GM12801 (cell line): ENCODE results near the gene TTC23.

Source experiments
- CTCF ChIP-seq: IDR thresholded peaks from one replicate; pipeline ENCODE4 v1.5.1; 2011; ENCODE audit warnings: control low read depth; ENCODE audit not compliant: insufficient read length; ENCODE audit errors: extremely low read depth

Gene TTC23

GRCh38 chr15:99127773-99128172, 121.6 kb downstream of the TTC23 start:
- no peak for TF ChIP-seq CTCF

GRCh38 chr15:99126930-99127329, 122.5 kb downstream of the TTC23 start:
- no peak for TF ChIP-seq CTCF

DNA sequence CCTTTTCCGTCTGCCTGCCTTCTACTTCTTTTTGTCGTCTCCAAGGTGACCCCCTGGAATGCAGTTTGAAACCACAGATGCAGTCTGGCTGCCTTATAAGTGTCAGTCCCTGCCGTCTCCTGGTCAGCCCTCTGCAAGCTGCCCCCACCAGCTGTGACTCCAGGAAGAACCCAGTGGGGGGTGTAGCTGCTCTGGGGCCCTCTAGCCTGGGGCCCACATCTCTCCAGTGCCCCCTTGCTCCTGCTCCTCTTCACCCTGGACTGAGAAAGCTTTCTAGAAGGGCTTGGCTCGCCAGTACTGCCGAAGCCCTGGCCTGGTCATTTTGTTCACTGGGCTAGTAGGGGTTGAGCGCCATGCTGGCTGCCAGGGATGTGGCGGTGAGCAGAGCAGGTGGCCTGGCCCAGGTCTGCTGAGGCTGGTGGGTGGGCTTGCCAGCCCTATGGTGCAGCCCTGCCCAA, 123.2 kb downstream of the TTC23 start:
- no peak for TF ChIP-seq CTCF

- no peak for TF ChIP-seq CTCF
Measured at GRCh38 chr15:99125061-99125891, 124.1 kb downstream of the TTC23 start.

DNA sequence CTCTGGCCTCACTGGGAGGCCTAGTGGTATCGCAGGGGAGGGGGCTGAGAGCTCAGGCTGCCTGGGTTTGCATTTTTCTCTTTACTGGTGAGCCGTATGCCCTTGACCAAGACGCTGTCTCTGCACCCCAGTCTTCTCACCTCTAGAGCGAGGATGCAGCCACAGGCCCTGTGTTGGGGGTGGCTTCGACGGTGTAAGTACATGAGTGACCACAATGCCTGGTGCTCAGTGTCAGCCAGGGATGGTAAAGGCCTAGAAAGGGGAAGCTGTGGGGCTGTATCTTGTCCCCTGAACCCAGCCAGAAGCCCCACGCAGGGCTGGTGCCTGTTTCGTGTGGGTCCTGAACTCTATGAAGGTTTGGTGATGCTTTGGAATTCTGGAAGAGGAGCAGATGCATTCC, 124.7 kb downstream of the TTC23 start:
- TF ChIP-seq CTCF = no peak

DNA sequence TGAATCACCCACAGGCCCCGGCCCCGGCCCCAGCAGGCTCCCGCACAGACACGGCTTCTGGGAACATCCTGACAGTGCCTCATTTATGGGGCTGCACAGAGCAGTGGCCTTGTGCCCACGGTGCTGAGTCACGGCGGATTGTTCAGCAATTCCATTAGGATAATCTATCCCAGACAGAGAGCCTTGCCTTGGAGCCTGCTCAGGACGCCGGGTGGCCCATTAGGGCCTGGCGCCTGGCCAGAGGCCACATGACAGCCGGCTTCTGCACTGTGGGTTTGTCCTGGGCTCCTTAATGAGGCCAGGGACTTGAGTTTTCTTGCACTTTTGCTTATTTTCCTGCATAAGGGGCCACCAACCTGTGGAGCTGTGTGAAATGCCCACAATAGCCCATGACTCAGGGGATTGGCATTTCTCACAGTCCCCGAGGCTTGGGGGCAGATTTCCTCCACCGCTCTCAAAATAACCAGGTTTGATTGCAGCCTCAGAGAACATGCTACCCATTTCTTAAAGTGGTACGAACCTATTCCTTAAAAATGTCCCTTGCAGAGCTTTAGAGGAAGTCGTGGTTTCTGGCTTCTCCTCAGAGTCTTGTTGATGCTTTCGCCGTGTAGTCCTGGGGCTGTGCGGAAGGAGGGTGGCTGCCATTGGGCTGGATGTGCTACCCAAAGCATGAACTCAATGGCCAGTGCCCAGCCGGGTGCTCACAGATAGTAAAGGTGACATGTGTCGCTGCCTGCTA, 125.5 kb downstream of the TTC23 start:
- no peak for TF ChIP-seq CTCF

GRCh38 chr15:99122831-99123712, 126.3 kb downstream of the TTC23 start:
- no peak for TF ChIP-seq CTCF
